HUDEP-2 (cell line): Measurements from ENCODE around the gene SUCLG2.

Experiments used
- DNase-seq, 76 experiments: peaks; one replicate each; lab custom pipeline; 2025; ENCODE audit not compliant: unreplicated experiment in 76 of 76; lab: John Stamatoyannopoulos, UW

The SUCLG2 gene

DNA sequence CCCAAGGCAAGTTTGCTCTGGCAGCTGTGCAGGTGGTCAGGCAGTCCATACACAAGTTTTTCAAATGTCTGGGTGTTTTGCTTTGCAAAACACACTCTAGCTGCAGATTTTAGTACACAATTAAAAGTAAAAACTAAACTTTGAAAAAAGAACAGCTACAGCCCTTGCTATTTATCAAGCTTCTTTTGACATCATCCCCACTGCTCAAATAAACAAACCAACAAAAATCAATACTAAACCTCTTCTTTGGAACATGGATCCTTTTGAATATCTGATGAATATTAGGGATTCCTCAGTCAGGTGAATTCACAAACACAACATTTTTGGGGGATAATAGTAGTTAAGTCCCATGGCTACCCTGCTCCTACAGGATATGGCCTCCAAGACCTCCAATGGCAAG lies 249.2 kb downstream of the SUCLG2 start:
- DNase-seq, result no peak

DNA sequence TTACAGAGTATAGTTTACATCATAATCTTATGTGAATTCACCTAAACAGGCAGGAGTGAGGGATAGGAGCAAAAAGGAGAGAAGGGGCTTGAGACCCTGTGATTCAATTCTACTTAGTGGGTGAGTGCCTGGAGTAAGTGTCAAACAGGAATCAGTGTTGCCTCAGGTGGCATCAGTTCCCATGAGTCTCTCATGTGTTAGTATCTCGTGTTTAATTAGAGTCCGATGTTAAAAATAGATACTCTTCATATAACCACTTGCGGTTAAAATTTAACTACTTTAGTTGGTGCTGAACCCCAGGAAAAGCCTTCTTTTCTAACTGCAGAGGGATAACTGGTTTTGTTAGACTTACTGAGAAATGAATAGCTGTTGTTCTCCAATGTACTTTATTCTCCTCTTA lies 251.5 kb downstream of the SUCLG2 start:
- no peak for DNase-seq

DNA sequence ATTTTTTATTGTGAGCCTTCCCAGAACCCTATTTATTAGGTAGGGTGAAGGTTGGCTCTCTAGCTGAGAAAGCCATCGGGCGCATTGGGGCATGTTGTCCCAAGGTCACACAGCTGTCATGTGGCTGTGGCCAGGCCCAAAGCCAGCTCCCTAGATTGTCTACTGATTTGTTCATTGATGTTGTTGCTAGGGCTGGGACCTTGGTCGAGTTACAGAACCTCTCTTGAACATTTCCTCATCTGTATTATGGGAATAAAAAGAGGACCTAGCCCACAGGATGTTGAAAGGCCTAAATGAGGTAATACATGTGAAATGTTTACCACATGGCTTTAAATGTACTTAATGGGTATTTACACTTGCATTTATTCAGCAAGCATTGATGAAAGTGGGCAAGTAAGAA lies 252.5 kb downstream of the SUCLG2 start:
- no peak for DNase-seq

DNA sequence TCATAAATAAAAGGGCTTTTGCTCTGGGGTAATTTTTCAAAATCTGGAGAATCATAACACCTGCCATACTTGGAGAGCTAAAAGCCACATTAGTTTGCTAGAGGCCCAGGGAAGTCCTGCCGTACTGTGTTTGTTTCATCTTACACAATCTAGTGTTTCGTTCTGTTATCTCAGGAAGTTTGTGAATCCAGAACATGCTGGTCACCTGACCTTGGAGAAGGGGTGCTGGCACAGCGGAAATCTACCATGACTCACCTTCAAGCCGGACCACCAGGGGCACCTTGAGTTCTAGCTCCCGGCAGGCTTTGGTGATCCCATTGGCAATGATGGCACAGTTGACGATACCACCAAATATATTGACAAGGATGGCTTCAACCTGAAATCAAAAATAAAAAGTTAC lies 253.9 kb downstream of the SUCLG2 start:
- no peak for DNase-seq

DNA sequence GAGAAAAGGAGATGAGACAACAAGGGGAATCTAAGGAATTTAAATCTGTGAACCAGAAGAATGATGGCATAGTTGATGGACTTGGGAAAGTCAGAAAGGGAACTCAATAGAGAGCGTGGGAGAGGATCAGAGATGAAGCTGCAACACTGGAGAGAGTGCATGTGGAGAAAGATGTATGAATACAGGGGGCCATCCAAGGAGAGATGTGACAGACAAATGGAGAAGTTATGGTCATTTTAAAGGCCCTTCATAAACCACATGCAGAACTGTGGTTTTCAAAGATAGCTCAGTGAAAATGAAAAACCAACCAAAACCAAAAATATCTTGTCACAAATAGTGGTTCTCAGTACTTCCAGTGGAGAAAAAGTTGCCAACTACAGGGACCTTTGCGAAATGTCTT lies 265.2 kb downstream of the SUCLG2 start:
- DNase-seq, result no peak

DNA sequence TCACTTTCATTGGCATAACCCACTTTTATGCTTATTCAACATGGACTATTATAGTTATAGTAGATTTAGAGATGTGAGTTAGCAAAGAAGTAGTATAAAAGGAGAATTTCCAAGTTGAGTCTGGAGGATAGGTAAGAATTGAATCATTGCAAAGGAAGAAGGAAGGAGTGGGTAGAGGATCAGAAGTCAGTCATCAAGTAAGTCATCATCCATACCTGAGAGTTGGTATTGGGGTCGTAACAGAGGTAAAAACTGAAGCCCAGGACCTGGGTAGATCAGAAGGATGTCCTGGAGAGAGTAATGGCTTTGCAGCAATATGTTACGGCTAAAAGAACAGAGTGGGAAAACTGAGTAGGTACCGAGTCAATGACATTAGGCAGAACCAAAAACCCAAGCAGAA lies 265.7 kb downstream of the SUCLG2 start:
- DNase-seq, result no peak

DNA sequence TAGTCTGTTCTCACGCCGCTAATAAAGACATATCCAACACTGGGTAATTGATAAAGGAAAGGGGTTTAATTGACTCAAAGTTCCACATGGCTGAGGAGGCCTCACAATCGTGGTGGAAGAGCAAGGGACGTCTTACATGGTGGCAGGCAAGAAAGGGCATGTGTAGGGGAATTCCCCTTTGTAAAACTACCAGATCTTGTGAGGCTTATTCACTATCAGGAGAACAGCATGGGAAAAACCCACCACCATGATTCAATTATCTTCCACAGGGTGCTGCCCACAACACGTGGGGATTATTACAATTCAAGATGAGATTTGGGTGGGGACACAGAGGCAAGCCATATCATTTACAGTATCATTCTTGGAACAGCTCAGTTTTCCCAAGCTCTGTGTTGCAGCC lies 268.0 kb downstream of the SUCLG2 start:
- no peak for DNase-seq

DNA sequence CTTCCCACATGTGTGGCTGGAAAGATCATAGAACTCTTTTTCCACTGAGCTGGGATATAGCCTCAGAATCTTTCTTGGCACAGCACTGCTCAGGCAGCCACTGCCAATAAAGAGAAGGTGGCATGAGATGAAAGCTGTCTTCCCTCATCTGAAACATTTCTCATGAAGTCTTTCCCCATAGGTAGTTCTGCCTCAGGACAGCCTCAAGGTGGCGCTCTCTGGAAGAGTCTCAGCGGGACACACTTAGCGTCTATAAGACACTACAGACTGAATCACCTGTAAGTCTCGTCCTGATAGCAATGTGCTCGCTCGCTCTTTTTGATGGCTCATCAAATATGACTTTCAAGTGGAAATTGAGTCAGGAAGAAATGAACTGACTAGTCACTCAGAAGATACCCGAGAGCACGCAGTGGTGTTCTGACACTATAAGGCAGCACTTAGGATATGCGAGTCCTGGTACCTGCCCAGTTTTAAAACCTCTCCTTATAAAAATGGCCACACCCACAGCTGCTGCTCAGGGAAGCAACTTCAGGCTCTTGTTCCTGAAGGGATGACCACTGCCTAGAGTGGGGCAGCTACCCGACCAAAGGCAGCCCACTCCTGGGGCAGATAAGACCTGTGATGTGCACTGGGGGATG lies 269.5 kb downstream of the SUCLG2 start:
- peak in 45 of 76 experiments; percentile 1 to 54 (median 22) for DNase-seq

DNA sequence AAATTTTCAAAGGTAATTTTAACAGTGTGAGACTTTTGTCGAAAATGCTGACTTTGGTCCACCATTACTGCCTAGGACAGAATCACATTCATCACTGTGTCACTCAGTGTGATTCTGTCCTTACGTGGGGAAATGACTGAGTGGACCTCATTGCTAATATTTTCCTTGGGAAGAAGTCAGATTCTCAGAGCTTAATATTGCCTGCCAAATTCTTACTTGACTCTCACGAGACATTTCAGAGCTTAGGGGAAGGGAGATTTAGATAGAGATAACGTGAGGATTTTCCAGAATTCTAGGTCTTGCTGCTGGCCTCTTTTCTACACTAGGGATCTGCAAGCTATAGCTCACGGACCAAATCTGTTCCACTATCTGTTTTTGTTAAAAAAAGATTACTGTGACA lies 270.4 kb downstream of the SUCLG2 start:
- no peak for DNase-seq

DNA sequence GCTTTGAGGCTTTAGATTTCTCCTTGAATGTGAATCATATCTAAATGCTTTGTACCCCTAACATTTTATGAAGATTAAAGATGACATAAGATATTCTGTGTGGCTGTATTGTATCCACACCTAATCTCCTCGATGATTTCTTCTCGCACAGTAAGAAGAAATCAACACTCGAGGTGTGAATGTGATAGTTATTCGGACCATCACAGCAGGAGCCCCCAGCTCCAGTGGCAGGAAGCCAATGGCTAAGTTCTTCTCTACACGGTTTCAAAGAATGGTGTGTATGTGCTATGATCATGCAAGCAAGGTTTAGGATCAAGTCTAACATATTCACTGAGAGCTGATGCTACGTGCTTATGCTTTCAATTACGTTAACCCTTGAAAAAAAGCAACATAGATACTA lies 271.0 kb downstream of the SUCLG2 start:
- DNase-seq, result no peak

DNA sequence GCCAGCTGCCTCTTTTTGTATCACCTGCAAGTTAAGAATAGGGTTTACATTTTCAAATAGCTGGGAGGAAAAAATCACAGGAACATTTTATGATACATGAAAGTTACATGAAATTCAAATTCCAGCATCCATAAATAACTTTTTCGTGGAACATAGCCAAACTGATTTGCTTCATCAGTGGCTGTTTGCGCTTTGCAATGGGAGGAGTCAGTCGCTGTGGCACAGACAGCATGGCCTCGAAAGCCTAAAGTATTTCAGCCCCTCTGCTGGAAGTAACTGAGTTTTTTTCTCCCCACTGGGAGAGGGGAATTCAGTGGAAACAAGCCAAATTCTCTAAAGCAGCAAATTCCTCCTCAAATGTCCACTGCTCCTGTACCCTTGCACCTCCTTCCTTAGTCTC lies 271.9 kb downstream of the SUCLG2 start:
- DNase-seq, result no peak

DNA sequence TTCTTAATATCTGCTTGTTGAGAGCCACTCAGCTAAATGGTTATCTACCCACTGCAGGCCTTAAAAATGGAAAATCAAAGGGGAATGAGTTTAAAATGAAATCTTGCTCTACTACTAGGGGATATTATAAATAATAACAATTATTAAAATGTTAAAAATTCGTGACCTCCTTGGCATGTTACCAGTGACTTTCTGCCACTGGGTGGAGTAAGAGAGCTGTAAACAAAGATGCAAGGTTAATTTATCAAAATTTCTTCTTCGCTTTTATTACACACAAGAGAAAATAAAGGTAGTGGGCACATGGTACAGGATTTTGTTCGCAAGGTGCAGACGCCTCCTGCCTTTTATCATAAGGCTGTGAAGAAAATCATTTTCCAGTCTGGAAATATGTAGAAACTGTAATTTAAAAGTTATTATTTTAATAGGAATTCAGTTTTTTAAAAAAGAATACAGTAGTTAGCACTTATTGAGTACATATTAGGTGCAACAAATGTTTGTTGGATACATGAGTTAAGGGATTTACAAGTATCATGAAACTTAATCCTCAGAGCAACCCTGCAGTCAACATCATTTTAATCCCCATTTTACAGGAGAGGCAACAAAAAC lies 272.6 kb downstream of the SUCLG2 start:
- peak in 4 of 76 experiments; percentile 3 to 22 (median 8) for DNase-seq

DNA sequence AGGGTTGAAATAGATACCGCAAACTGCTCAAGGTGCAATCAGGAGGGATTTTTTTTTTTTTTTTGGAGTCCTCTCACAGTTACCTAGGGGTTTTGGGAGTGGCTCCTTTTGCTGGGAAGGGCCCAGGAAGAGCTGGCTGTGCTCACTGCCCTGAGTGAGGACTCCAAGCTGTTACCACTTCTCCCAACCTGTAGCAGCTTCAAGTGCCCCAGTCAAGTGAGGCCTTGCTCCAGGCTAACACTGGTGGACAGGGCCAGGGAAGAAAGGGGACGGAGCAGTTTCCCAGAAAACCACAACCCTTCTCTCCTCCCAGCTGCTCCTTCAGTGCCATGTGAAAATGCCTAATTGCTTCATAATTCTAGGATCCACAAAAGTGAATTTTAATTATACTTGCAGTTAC lies 274.3 kb downstream of the SUCLG2 start:
- no peak for DNase-seq

DNA sequence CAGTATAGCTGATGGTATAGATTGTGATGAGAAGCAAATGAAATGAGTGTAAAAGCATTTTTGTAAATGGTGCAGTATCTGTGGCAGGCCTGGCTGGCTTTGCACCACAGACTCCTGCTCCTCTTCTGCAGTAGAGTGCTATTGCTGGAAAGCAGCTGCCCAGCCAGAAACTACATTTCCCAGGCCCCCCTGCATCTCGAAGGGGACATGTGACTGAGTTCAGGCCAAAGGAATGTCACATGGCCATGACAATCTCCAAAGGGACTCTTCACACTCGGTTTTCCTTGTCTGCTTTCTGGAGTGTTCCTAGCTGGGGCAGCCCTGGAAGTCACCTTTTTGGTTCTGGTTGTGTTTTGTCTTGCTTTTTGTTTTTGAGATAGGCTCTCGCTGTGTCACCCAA lies 277.1 kb downstream of the SUCLG2 start:
- DNase-seq, result no peak

DNA sequence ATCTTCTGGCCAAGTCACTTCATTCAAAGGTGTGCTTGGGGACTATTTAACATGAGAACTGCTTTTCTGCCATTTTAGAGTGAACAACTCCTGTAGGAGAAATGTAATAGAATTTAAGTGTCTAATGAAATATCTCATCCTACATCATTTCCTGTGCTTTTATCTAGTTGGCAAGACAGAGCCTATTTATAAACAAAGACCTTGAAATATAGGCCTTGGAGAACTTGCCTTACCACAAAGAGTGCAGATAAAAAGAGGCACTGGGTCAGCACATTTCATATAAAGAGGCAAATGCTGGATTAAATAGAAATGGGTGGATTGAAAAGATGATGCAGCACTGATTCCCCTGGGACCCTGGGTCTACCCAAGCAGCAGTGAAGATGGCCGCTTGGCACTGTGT lies 278.0 kb downstream of the SUCLG2 start:
- no peak for DNase-seq

DNA sequence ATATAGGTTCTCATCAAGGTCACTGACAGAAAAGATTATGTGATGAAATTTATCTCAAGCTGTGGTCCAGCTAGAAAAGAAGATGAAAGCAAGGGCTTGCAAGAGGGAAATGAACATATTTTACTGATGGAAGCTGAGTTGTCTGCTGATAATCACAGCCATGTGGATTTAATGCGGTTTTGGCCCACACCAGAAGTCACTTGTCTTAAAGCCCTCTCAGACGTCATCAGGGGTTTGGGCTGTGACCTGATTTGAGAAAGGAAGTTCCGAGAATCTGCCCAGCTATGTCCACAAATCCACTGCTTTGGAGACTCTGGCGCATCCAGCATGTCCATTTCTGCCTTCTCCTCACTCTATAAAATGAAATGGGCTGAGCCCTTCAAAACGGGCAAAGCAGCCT lies 278.4 kb downstream of the SUCLG2 start:
- no peak for DNase-seq

DNA sequence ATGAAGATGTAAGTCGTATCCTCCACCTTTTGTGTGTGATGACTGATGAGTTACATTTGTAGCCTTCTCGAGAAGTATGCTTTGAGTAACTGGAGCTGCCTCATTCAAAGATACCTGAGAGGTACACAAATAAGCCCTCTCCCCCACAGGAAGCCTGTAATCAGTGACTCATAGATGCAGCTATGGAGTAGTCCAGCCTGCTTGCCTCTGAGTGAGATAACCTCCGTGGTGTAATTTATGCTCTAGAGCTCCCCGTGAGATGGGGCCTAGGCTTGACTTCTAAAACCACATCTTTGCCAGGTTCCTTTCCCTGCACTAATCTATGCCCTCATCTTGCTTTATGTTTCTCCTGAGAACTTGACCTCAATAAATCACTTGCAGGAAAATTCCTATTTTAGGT lies 291.7 kb downstream of the SUCLG2 start:
- DNase-seq, result peak in 2 of 76 experiments; percentile 7 to 8

DNA sequence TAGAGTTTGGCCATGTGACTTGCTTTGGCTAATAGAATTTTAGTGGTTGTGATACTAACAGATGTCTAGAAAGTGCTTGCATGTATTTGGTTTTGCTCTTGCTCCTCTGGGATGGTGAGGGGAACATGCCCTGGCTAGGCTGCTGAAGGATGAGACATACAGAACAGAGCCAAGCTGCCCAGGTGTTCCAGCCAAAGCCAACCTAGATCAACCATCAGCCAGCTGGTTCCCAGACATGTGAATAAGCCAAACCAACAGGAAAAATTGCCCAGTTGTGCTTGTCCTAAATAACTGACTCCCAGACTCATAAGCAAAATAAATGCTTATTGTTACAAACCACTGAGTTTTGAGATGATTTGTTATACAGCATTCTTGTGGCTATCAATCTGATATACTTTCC lies 292.6 kb downstream of the SUCLG2 start:
- DNase-seq, result no peak

DNA sequence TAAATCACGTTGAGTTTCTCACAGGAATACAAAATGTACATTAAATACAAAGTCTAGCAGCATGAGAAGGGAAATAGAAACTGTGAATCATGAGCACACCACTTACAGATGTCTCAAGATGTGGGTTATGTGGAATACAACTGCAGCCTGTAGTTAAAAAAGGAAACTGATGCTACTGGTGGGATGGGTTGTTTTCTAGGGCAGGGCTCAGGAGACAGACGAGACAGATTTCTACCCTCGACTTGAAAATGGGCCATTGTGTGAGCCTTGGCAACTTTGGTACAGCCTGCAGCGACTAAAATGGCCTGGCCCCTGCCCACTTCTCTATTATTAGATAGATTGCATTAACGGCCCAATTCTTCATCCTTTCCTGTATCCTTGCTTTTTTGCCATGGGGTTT lies 293.1 kb downstream of the SUCLG2 start:
- no peak for DNase-seq

DNA sequence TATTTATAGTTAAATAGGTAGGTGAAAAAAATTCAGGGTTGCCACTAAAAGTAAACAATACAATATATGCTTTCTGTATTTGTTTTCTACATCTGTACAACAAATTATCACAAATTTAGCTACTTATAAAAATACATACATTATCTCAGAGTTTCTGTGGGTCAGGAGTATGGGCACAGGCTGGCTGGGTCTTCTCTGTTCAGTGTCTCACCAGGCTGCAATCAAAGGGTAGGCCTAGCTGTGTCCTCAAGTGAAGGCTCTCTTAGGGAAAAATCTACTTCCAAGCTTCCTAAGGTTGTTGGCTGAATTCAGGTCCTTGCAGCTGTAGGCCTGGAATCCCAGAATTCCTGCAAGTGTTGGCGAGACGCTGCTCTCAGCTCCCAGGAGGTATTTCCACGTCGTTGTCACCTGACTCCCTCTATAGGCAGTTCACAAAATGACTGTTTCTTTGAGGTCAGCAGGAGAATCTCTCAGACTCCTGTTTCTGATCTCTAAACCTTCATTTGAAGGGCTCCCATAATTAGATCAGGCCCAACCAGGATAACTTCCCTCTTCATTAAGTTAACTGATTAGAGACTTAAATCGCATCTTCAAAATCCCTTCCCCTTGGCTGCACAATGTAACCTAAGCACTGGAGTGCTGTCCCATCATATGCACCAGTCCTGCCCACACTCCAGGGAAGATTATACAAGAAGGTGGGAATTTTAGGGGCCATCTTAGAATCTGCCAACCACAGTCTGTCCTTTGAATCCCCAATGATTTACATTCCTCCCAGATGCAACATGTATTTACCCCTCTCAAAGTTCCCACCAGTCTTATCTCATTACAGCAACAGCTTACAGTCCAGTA lies 296.6 kb downstream of the SUCLG2 start:
- DNase-seq, result no peak

DNA sequence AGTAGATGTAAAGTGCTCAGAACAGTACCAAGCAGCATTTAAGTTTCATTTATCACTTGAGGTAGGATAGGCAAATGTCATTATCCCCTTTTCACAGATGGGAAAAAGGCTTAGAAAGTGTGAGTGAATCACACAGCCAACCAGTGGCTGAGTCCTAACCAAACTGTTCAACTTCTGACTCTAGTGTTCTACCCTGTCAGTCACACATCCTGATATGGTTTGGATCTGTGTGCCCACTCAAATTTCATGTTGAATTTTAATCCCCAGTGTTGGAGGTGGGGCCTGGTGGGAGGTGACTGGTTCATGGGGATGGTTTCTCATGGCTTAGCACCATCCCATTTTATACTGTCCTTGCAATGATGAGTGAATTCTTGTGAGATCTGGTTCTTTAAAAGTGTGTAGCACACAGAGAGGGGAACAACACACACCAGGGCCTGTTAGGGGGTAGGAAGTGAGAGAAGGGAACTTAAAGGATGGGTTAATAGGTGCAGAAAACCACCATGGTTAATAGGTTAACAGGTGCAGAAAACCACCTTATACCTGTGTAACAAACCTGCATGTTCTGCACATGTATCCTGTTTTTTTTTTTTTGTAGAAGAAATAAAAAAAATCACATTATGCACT lies 304.7 kb downstream of the SUCLG2 start:
- DNase-seq, result no peak

DNA sequence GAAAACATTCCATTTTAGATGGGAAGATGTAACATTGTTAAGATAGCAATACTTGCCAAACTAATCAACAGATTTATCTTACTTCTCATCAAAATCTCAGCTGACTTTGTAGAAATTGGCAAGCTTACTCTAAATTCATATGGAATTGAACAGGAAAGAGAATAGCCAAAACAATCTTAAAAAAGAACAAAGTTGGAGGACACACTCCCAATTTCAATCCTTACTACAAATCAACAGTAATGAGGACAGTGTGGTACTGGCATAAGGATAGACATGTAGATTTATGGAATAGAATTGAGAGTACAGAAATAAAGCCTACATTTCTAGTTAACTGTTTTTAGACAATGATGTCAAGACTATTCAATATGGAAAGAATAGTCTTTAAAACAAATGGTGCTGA lies 308.3 kb downstream of the SUCLG2 start:
- no peak for DNase-seq
